ENCODE results near the gene MUC22. TPM values are rescaled to one million over a fixed set of nuclear protein-coding genes. Genes with fewer than 3 reads are reported as not detected.
A peak's percentile ranks its signal among the peaks of the same experiment; 100 is the strongest.
"Not testable (repeated sequence)": the region's sequence is repeated elsewhere in the genome, so short reads cannot be mapped to it uniquely, and the experiment has no call there.

MUC22 gene
- polyA plus RNA-seq, 2 of the 4 experiments (the other 2 are of a cell fraction), result not detected

DNA sequence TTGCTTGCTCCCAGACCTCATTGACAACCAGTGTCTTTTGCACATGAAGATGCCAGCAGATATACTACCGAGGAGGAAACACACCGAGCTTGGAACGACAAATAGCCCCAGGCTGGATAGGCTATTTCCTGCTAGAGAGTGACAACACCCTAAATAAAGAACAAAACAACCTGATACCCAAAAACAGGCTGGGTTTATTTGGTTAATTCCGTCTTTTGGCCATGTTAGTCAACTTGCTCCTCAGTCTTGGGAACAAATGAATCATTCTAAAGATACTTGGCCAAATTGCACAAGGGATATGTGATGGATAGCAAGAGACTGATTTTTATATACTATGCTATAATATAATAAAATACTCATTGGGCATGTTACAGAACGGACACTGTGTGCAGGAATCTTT lies 11.5 kb upstream of the MUC22 start:
- FAIRE-seq (no peak), ATAC-seq (no peak), DNase-seq (ENCODE audit: low read depth in 1 of 2, low spot score in 1 of 2) (no peak)
- WGBS (ENCODE audit: missing lambda C conversion rate), result 43% methylated on average over 5 of the region's 5 CpGs
- POLR2A ChIA-PET, result no interaction called here
- no peak overlapping the region for H3K4me2 ChIP-seq
- TF ChIP-seq, protein P1, sequence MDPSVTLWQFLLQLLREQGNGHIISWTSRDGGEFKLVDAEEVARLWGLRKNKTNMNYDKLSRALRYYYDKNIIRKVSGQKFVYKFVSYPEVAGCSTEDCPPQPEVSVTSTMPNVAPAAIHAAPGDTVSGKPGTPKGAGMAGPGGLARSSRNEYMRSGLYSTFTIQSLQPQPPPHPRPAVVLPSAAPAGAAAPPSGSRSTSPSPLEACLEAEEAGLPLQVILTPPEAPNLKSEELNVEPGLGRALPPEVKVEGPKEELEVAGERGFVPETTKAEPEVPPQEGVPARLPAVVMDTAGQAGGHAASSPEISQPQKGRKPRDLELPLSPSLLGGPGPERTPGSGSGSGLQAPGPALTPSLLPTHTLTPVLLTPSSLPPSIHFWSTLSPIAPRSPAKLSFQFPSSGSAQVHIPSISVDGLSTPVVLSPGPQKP (IDR thresholded peaks at IDR 0.05; ENCODE audit: low read depth, low read length), result no peak
- no peak for TF ChIP-seq CBX8 (IDR thresholded peaks at IDR 0.05)
- no peak for TF ChIP-seq ZFP36 (IDR thresholded peaks at IDR 0.05; ENCODE audit: borderline replicate concordance, partially characterized antibody)
- no peak for TF ChIP-seq FOSB (CRISPR knock-in tag; IDR thresholded peaks at IDR 0.05)
- no peak for TF ChIP-seq PHF8 (IDR thresholded peaks at IDR 0.05; ENCODE audit: borderline replicate concordance, low read depth)
- TF ChIP-seq, protein P2, sequence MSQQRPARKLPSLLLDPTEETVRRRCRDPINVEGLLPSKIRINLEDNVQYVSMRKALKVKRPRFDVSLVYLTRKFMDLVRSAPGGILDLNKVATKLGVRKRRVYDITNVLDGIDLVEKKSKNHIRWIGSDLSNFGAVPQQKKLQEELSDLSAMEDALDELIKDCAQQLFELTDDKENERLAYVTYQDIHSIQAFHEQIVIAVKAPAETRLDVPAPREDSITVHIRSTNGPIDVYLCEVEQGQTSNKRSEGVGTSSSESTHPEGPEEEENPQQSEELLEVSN (IDR thresholded peaks at IDR 0.05; ENCODE audit: borderline replicate concordance, low read depth), result no peak
- TF ChIP-seq RCOR1 (IDR thresholded peaks at IDR 0.05; ENCODE audit: low read depth, low read length), result no peak
- H3K27ac ChIP-seq, result peak overlapping the region in 1 of 2 experiments; percentile 40; a peak in 1 of 6 replicates
- H3K4me3 ChIP-seq, result no peak overlapping the region
- peaks cover 5% of the 10 kb centered on the region; the same call in 2 of the 3 replicates for H3K4me1 ChIP-seq
- CTCF ChIA-PET, result no interaction called here
- H3K9me3 ChIP-seq, result no peaks in the 10 kb centered on the region

DNA sequence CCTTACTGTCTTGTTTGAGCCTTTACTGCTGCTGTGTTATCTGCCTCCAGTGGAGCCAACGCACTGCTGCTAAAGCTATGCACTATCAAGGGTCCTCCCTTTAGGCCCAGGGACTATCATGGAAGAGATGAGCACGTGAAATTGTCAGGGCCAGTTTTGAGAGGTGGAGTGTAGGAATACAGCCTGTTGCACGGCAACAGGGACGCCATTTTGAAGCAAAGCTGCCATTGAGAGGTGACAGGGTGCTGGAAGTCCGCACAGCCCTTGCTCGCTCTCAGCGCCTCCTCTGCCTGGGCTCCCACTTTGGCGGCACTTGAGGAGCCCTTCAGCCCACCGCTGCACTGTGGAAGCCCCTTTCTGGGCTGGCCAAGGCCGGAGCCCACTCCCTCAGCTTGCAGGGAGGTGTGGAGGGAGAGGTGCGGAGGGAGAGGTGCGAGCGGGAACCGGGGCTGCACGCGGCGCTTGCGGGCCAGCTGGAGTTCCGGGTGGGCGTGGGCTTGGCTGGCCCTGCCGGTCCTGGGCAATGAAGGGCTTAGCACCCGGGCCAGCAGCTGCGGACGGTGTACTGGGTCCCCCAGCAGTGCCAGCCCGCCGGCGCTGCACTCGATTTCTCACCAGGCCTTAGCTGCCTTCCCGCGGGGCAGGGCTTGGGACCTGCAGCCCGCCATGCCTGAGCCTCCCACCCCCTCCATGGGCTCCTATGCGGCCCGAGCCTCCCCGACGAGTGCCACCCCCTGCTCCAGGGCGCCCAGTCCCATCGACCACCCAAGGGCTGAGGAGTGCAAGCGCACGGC lies 10.0 kb upstream of the MUC22 start:
- CTCF ChIA-PET; DNase-seq (ENCODE audit: low read depth in 1 of 2, low spot score in 1 of 2); ATAC-seq; H3K4me3 ChIP-seq; H3K9me3 ChIP-seq; H3K27ac ChIP-seq; FAIRE-seq; H3K4me1 ChIP-seq; POLR2A ChIA-PET; H3K4me2 ChIP-seq: not testable (repeated sequence)
- WGBS (ENCODE audit: missing lambda C conversion rate), result 78% methylated on average over 6 of the region's 39 CpGs

DNA sequence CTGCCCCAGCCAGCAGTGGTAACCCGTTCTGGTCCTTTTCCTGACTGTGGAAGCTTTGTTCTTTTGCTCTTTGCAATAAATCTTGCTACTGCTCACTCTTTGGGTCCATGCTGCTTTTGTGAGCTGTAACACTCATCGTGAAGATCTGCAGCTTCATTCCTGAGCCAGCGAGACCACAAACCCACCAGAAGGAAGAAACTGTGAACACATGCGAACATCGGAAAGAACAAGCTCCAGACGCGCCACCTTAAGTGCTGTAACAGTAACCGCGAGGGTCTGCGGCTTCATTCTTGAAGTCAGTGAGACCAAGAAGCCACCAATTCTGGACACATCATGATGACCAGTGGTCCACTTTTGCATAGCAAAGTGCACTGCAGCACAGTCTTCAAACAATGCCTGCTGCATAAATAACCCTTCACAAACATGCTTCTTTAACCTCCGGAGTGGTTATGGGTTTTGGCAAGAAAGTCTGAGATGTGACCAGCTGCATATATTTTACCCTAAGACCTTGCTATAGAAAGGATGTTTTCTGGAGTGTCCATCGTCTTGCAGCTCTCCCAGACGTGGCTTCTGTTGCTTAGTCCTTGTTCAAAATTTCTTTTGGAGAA lies 8.9 kb upstream of the MUC22 start:
- ATAC-seq, result no peak
- Histone ChIP-seq H3K4me1 (peaks cover 5% of the 10 kb centered on the region; the same call in 2 of the 3 replicates), H3K9me3 (no peaks in the 10 kb centered on the region), H3K27ac (no peak overlapping the region; a peak in 1 of 6 replicates), H3K4me3 (no peak overlapping the region), H3K4me2 (no peak overlapping the region)
- no peak for TF ChIP-seq HOXA7 (CRISPR knock-in tag; IDR thresholded peaks at IDR 0.05)
- TF ChIP-seq SMC3 (IDR thresholded peaks at IDR 0.05), result no peak
- TF ChIP-seq JUN (IDR thresholded peaks at IDR 0.05), result no peak
- DNase-seq (ENCODE audit: low read depth in 1 of 2, low spot score in 1 of 2), result no peak
- 92% methylated on average over 8 of the region's 13 CpGs for WGBS (ENCODE audit: missing lambda C conversion rate)
- FAIRE-seq, result no peak
- CTCF ChIA-PET, result no interaction called here
- POLR2A ChIA-PET, result no interaction called here

DNA sequence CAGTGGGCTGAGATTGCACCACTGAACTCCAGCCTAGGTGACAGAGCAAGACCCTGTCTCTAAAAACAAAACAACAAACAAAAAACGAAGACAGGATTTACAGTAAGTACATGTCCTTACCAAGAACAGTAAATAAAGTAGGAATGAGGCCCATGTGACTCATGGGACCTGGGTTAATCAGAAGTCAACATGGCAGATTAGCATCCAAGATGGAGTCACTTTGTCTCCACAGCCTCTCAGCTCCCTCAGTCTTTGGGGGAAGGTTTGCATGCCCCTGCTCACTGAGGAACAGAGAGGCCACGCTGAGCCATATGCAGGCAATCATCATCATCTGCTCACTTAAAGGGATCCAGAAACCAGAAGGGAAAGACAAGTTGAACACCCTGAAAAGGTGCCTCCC lies 7.8 kb upstream of the MUC22 start:
- Histone ChIP-seq H3K4me2 (no peak overlapping the region), H3K9me3 (no peaks in the 10 kb centered on the region), H3K4me3 (no peak overlapping the region), H3K27ac (no peak overlapping the region; a peak in 1 of 6 replicates), H3K4me1 (peaks cover 9% of the 10 kb centered on the region)
- ATAC-seq, result no peak
- ChIA-PET POLR2A (no interaction called here), CTCF (interaction anchor here (0.6 kb wide), 1 partner anchor 12 kb away, joined by 3 read pairs; no protein-coding TSS in a partner anchor)
- DNase-seq (ENCODE audit: low read depth in 1 of 2, low spot score in 1 of 2), result no peak
- FAIRE-seq, result no peak
- TF ChIP-seq NR3C1 (IDR thresholded peaks at IDR 0.05) (no peak), RNF2 (IDR thresholded peaks at IDR 0.05; ENCODE audit: borderline replicate concordance, low read depth) (no peak), FOSL2 (IDR thresholded peaks at IDR 0.05) (no peak), FOSL2 (CRISPR knock-in tag; IDR thresholded peaks at IDR 0.05) (no peak), CBX8 (IDR thresholded peaks at IDR 0.05) (no peak), JUNB (IDR thresholded peaks at IDR 0.05) (no peak), PHF8 (IDR thresholded peaks at IDR 0.05; ENCODE audit: borderline replicate concordance, low read depth) (no peak)
- 39% methylated on average over 2 of the region's 2 CpGs for WGBS (ENCODE audit: missing lambda C conversion rate)

Data from A549 (cell line).